ENCODE measurements around the gene NLN. TPM values are rescaled to one million over a fixed set of nuclear protein-coding genes. Genes with fewer than 3 reads are reported as not detected.
"Not testable (repeated sequence)": the region's sequence is repeated elsewhere in the genome, so short reads cannot be mapped to it uniquely, and the experiment has no call there.

The NLN gene
- total RNA-seq, 1 experiment from 2014 or later: 46.5 TPM

- H3K27ac ChIP-seq (ENCODE audit: low read length): no peak overlapping the region
- H3K27me3 ChIP-seq (ENCODE audit: low read length): no peaks in the 10 kb centered on the region
- no peak overlapping the region for H2AFZ ChIP-seq (ENCODE audit: low read length)
- H3K4me3 ChIP-seq (ENCODE audit: low read length): no peak overlapping the region
- peaks cover 8% of the 10 kb centered on the region for H3K79me2 ChIP-seq (ENCODE audit: low read length)
- no peaks in the 10 kb centered on the region for H3K9me2 ChIP-seq (replicated peaks; ENCODE audit: insufficient read depth, low read length)
- no peak overlapping the region for H3K9ac ChIP-seq (ENCODE audit: low read length)
- no peak for DNase-seq
- H4K20me1 ChIP-seq (ENCODE audit: insufficient read depth, low read depth, low read length): no peaks in the 10 kb centered on the region
- peaks cover 17% of the 10 kb centered on the region for H3K4me1 ChIP-seq (ENCODE audit: low read length)
- H3K9me3 ChIP-seq (ENCODE audit: low read length): no peaks in the 10 kb centered on the region
- peaks cover 10% of the 10 kb centered on the region; the same call in 1 of the 2 replicates for H3K36me3 ChIP-seq (ENCODE audit: insufficient read depth, low read length)
- no peak overlapping the region for H3K4me2 ChIP-seq (ENCODE audit: low read depth, low read length, poor library complexity, severe bottlenecking)
These were observed 47.5 kb downstream of the NLN start for GRCh38 chr5:65769539-65769938.

GRCh38 chr5:65771266-65771665 lies 49.3 kb downstream of the NLN start:
- Histone ChIP-seq H3K36me3 (ENCODE audit: insufficient read depth, low read length) (0 out of 2 replicates have a peak, but pooled peaks cover 6% of the 10 kb centered on the region), H3K4me1 (ENCODE audit: low read length) (peaks cover 12% of the 10 kb centered on the region), H3K27ac (ENCODE audit: low read length) (no peak overlapping the region), H3K9me2 (replicated peaks; ENCODE audit: insufficient read depth, low read length) (no peaks in the 10 kb centered on the region), H3K79me2 (ENCODE audit: low read length) (peaks cover 11% of the 10 kb centered on the region), H4K20me1 (ENCODE audit: insufficient read depth, low read depth, low read length) (no peaks in the 10 kb centered on the region), H2AFZ (ENCODE audit: low read length) (no peak overlapping the region), H3K4me3 (ENCODE audit: low read length) (no peak overlapping the region), H3K9ac (ENCODE audit: low read length) (no peak overlapping the region), H3K4me2 (ENCODE audit: low read depth, low read length, poor library complexity, severe bottlenecking) (no peak overlapping the region), H3K9me3 (ENCODE audit: low read length) (no peaks in the 10 kb centered on the region), H3K27me3 (ENCODE audit: low read length) (no peaks in the 10 kb centered on the region)
- no peak for DNase-seq

GRCh38 chr5:65772963-65773362 lies 51.0 kb downstream of the NLN start:
- not testable (repeated sequence) for DNase-seq; H2AFZ ChIP-seq (ENCODE audit: low read length); H3K27me3 ChIP-seq (ENCODE audit: low read length); H3K9ac ChIP-seq (ENCODE audit: low read length); H3K36me3 ChIP-seq (ENCODE audit: insufficient read depth, low read length); H3K27ac ChIP-seq (ENCODE audit: low read length); H3K9me2 ChIP-seq (replicated peaks; ENCODE audit: insufficient read depth, low read length); H3K9me3 ChIP-seq (ENCODE audit: low read length); H3K4me3 ChIP-seq (ENCODE audit: low read length); H3K4me1 ChIP-seq (ENCODE audit: low read length); H3K4me2 ChIP-seq (ENCODE audit: low read depth, low read length, poor library complexity, severe bottlenecking); H4K20me1 ChIP-seq (ENCODE audit: insufficient read depth, low read depth, low read length)
- H3K79me2 ChIP-seq (ENCODE audit: low read length): peaks cover 18% of the 10 kb centered on the region

GRCh38 chr5:65774346-65774745 lies 52.3 kb downstream of the NLN start:
- Histone ChIP-seq H3K4me1 (ENCODE audit: low read length) (no peaks in the 10 kb centered on the region), H4K20me1 (ENCODE audit: insufficient read depth, low read depth, low read length) (no peaks in the 10 kb centered on the region), H3K4me3 (ENCODE audit: low read length) (no peak overlapping the region), H3K4me2 (ENCODE audit: low read depth, low read length, poor library complexity, severe bottlenecking) (no peak overlapping the region), H3K9me2 (replicated peaks; ENCODE audit: insufficient read depth, low read length) (no peaks in the 10 kb centered on the region), H3K9ac (ENCODE audit: low read length) (no peak overlapping the region), H3K9me3 (ENCODE audit: low read length) (no peaks in the 10 kb centered on the region), H3K36me3 (ENCODE audit: insufficient read depth, low read length) (peaks cover 12% of the 10 kb centered on the region), H3K27me3 (ENCODE audit: low read length) (no peaks in the 10 kb centered on the region), H3K79me2 (ENCODE audit: low read length) (peaks cover 18% of the 10 kb centered on the region), H3K27ac (ENCODE audit: low read length) (no peak overlapping the region), H2AFZ (ENCODE audit: low read length) (no peak overlapping the region)
- DNase-seq: no peak

- no peak for DNase-seq
- Histone ChIP-seq H3K9me2 (replicated peaks; ENCODE audit: insufficient read depth, low read length) (no peaks in the 10 kb centered on the region), H3K4me2 (ENCODE audit: low read depth, low read length, poor library complexity, severe bottlenecking) (no peak overlapping the region), H4K20me1 (ENCODE audit: insufficient read depth, low read depth, low read length) (no peaks in the 10 kb centered on the region), H3K9ac (ENCODE audit: low read length) (no peak overlapping the region), H3K27ac (ENCODE audit: low read length) (no peak overlapping the region), H3K4me1 (ENCODE audit: low read length) (no peaks in the 10 kb centered on the region), H3K79me2 (ENCODE audit: low read length) (peaks cover 18% of the 10 kb centered on the region), H3K4me3 (ENCODE audit: low read length) (no peak overlapping the region), H3K36me3 (ENCODE audit: insufficient read depth, low read length) (peaks cover 19% of the 10 kb centered on the region), H3K27me3 (ENCODE audit: low read length) (no peaks in the 10 kb centered on the region), H3K9me3 (ENCODE audit: low read length) (no peaks in the 10 kb centered on the region), H2AFZ (ENCODE audit: low read length) (no peak overlapping the region)
These were observed 53.5 kb downstream of the NLN start for GRCh38 chr5:65775476-65775875.

GRCh38 chr5:65776441-65777141 lies 54.6 kb downstream of the NLN start:
- H3K9ac ChIP-seq (ENCODE audit: low read length): no peak overlapping the region
- DNase-seq: no peak
- no peaks in the 10 kb centered on the region; the same call in 1 of the 2 replicates for H3K9me2 ChIP-seq (replicated peaks; ENCODE audit: insufficient read depth, low read length)
- H3K9me3 ChIP-seq (ENCODE audit: low read length): no peaks in the 10 kb centered on the region
- peaks cover 15% of the 10 kb centered on the region for H3K79me2 ChIP-seq (ENCODE audit: low read length)
- H2AFZ ChIP-seq (ENCODE audit: low read length): no peak overlapping the region
- H3K4me2 ChIP-seq (ENCODE audit: low read depth, low read length, poor library complexity, severe bottlenecking): no peak overlapping the region
- no peaks in the 10 kb centered on the region for H3K27me3 ChIP-seq (ENCODE audit: low read length)
- H3K27ac ChIP-seq (ENCODE audit: low read length): no peak overlapping the region
- no peaks in the 10 kb centered on the region for H4K20me1 ChIP-seq (ENCODE audit: insufficient read depth, low read depth, low read length)
- no peak overlapping the region for H3K4me3 ChIP-seq (ENCODE audit: low read length)
- no peaks in the 10 kb centered on the region for H3K4me1 ChIP-seq (ENCODE audit: low read length)
- peaks cover 24% of the 10 kb centered on the region for H3K36me3 ChIP-seq (ENCODE audit: insufficient read depth, low read length)

GRCh38 chr5:65778126-65778525 lies 56.1 kb downstream of the NLN start:
- Histone ChIP-seq H3K9ac (ENCODE audit: low read length) (no peak overlapping the region), H3K4me1 (ENCODE audit: low read length) (no peaks in the 10 kb centered on the region), H3K36me3 (ENCODE audit: insufficient read depth, low read length) (peaks cover 30% of the 10 kb centered on the region), H3K27me3 (ENCODE audit: low read length) (no peaks in the 10 kb centered on the region), H2AFZ (ENCODE audit: low read length) (no peak overlapping the region), H3K4me3 (ENCODE audit: low read length) (no peak overlapping the region), H3K9me2 (replicated peaks; ENCODE audit: insufficient read depth, low read length) (no peaks in the 10 kb centered on the region; the same call in 1 of the 2 replicates), H4K20me1 (ENCODE audit: insufficient read depth, low read depth, low read length) (no peaks in the 10 kb centered on the region), H3K9me3 (ENCODE audit: low read length) (no peaks in the 10 kb centered on the region), H3K79me2 (ENCODE audit: low read length) (peaks cover 10% of the 10 kb centered on the region; the same call in 1 of the 2 replicates), H3K27ac (ENCODE audit: low read length) (no peak overlapping the region), H3K4me2 (ENCODE audit: low read depth, low read length, poor library complexity, severe bottlenecking) (no peak overlapping the region)
- DNase-seq: no peak

GRCh38 chr5:65779643-65780042 lies 57.6 kb downstream of the NLN start:
- no peak overlapping the region for H3K4me3 ChIP-seq (ENCODE audit: low read length)
- no peaks in the 10 kb centered on the region; the same call in 1 of the 2 replicates for H3K9me2 ChIP-seq (replicated peaks; ENCODE audit: insufficient read depth, low read length)
- DNase-seq: no peak
- no peak overlapping the region for H3K27ac ChIP-seq (ENCODE audit: low read length)
- H3K4me1 ChIP-seq (ENCODE audit: low read length): no peaks in the 10 kb centered on the region
- no peaks in the 10 kb centered on the region for H3K9me3 ChIP-seq (ENCODE audit: low read length)
- no peaks in the 10 kb centered on the region for H4K20me1 ChIP-seq (ENCODE audit: insufficient read depth, low read depth, low read length)
- H3K36me3 ChIP-seq (ENCODE audit: insufficient read depth, low read length): peaks cover 30% of the 10 kb centered on the region
- no peak overlapping the region for H3K9ac ChIP-seq (ENCODE audit: low read length)
- H3K79me2 ChIP-seq (ENCODE audit: low read length): peaks cover 10% of the 10 kb centered on the region; the same call in 1 of the 2 replicates
- no peak overlapping the region for H2AFZ ChIP-seq (ENCODE audit: low read length)
- H3K27me3 ChIP-seq (ENCODE audit: low read length): no peaks in the 10 kb centered on the region
- no peak overlapping the region for H3K4me2 ChIP-seq (ENCODE audit: low read depth, low read length, poor library complexity, severe bottlenecking)
